GM19328 (cell line): ENCODE measurements around the gene MGRN1.

Experiments
- ATAC-seq: cut with Tn5 transposase; IDR thresholded peaks from one replicate; pipeline ENCODE4 v1.9.1; 2021; ENCODE audit warnings: mild to moderate bottlenecking, moderate library complexity; ENCODE audit not compliant: unreplicated experiment

MGRN1 gene

DNA sequence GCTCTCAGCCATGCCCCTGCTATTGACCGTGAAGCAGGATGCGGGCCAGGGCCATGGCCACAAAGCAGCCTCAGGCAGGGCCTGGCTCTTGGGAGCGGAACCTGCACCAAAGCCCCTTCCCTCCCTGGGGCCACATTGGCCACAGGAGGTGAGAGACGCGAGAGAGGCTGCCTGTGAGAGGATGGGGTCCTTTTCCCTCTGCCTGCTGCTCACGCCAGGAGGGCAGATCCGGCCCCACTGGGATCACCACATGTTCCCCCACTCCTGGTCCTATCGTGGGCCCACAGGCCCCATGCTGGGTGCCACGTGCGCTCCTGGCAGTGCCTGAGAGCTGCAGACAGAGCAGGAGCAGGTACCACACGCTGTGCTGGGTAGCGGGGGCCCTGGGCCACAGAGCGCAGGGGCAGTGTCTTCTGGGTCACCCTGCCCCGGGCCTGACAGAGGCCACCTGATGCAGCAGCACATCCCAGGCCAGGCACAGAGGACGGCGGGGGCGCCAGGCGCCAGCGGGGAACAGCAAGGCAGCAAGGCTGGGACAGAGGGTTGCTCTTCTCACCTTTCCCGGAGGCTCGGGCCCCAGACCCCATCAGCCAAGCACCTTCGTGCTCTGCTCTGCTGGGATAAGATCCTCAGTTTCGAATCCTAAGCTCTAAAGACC lies 59.6 kb downstream of the MGRN1 start:
- no peak for ATAC-seq

DNA sequence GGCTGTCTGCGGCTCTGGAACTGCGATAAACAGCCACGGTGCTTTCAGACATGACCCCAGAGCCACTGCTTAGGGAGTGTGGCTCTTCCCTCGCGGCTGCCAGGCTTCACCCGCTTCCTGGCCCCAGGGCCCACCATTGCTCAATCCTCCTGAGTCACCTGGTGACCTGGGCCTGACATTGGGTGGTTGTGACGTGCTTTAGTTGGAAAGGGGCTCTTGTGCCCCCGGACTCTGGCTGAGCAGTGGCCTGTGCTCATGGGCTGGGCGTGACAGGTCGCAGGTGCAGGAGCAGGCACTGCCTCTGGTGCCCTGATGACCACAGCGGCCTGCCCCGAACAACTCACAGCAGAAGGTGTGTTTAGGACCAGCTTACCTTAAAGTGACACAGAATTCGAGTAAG lies 60.1 kb downstream of the MGRN1 start:
- no peak for ATAC-seq

GRCh38 chr16:4685292-4685691 lies 60.7 kb downstream of the MGRN1 start:
- ATAC-seq, result no peak

GRCh38 chr16:4685776-4686496 lies 61.3 kb downstream of the MGRN1 start:
- ATAC-seq, result no peak

GRCh38 chr16:4686497-4687210 lies 62.0 kb downstream of the MGRN1 start:
- ATAC-seq, result no peak

DNA sequence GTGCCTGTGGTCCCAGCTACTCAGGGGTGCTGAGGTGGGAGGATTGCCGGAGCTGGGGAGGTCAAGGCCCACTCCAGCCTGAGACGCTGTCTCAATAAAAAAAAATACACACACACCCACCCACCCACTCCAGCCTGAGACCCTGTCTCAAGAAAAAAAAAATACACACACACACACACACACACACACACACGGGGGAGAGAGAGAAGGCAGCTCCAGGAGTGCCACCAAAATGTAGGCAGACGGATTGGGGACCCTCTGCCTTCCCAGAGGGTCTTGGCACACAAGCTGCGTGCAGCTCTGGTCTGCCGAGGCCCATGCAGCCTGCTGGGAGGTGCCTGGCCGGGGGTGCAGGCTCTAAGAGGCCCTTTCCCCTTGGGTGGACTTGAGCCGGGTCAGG lies 62.8 kb downstream of the MGRN1 start:
- ATAC-seq, result no peak

- ATAC-seq, result no peak
Measured at GRCh38 chr16:4687946-4688673, 63.5 kb downstream of the MGRN1 start.

GRCh38 chr16:4688674-4689045 lies 64.0 kb downstream of the MGRN1 start:
- ATAC-seq, result no peak

DNA sequence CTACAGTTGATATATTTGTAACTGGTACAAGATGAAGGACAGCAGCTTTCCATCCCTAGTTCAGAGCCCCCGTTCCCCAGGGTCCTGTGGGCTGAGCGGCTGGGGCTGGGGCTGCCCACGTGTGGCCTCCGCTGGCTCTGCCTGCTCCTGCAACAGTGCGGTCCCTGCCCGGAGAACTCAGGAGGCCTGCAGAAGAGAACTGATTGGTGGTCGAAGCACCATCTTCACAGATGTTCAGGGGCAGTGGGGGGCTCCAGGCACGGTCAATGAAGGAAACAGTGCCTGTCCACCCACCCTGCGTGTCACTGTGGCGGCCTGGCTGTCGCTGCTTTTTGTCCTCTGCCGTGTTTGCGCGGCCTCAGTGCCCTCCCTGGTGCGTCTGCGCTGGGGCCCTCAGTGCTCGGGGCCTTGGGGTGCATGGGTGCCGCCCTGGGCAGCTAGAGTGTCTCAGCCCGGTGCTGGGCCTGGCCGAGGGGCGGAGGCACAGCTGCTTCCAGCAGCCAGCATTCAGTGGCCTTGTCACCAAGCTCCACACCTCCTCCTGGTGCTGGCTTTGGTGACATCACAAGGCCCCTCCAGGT lies 64.6 kb downstream of the MGRN1 start:
- no peak for ATAC-seq

GRCh38 chr16:4689864-4690704 lies 65.5 kb downstream of the MGRN1 start:
- no peak for ATAC-seq

- no peak for ATAC-seq
Measured at GRCh38 chr16:4690946-4691665, 66.5 kb downstream of the MGRN1 start.

GRCh38 chr16:4691666-4692412 lies 67.2 kb downstream of the MGRN1 start:
- ATAC-seq, result no peak

DNA sequence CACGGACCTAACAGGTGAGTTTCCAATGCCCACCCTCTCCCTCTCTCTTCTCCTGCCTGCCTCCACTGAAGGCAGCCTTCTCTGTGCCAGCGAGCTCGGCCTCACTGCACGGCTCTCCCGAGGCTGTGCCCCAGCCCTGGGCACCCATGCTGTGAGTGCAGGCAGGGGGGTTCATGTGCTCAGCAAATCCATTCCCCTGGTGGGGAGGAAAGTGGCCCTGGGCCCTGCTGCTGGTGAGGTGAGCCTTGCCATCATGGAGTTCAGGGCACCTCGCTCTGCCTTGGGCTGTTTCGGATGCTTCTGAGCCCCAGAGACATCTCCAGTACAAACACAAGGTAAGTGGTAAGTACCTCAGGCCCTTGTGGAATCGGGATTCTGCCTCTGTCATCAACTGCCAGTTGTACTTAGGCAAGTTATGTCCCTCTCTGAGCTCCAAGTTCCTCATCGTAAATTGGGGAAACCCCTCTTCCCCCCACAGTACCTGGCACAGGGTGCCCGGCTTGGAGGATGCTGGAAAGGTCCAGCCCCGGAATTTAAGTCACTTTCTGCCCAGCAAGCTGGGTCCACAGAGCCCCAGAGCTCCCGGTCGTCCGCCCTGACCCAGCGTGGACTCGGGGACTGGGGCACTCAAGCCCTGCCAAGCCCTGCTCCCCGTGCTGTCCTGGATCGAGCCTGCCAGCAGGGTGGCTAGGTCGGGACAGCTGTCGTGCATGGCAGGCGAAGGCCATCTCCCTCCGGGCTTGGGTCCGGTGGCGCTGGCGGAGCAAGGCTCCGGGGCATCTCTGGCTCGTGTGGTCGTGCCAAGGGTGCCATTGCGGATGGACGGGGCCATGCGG lies 68.1 kb downstream of the MGRN1 start:
- no peak for ATAC-seq

DNA sequence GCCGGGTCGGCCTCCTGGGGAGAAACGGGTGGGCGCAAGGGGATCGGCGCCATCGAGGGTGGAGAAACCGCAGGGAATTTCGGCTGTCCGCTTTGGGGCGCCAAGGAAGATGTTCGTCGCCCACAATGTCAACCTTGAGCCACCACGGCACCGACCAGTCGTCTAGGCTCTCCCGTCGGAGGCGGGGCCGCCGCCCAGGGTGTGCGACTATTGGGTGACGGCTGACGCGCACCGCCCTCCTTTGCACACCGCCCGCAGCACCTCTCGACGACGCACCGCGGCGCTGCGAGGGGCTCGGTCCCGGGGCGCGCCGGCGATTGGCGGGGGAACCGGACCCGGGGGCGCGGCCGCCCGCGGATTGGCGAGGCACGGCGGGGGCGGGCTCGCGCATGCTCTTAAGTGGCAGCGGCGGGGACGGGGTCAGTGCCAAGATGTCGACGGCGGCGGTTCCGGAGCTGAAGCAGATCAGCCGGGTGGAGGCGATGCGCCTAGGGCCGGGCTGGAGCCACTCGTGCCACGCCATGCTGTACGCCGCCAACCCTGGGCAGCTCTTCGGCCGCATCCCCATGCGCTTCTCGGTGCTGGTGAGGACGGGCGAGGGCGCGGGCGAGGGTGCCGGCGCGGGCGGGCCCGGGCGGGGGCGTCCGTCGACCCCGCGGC lies 68.8 kb downstream of the MGRN1 start, which contains the start of gene NUDT16L1:
NUDT16L1 (plus strand) TSS at position 267 of the 660 bp plus-strand sequence; CDS start at position 432, 165 bp downstream.
- peak; percentile 95 for ATAC-seq

DNA sequence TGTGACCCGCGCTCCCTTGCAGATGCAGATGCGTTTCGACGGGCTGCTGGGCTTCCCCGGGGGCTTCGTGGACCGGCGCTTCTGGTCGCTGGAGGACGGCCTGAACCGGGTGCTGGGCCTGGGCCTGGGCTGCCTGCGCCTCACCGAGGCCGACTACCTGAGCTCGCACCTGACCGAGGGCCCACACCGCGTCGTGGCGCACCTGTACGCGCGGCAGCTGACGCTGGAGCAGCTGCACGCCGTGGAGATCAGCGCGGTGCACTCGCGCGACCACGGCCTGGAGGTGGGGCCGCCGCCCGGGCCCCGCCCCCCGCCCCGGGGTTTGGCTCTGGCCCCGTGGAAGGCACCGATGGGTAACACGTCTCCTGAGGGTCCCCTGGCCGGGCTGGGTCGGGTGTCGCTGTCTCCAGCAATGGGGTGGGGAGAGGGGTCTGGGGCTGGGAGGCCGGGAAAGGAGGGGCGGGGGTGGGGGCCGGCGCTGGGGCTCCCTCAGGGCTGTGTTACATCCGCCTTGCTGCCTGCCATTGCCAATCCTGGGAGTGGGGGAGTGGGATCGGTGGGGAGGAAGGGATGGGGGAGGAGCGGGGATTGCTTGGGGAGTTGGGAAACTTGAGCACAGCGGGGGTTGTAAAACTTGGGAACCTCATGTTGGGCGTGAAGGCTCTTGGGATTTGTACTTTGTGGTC lies 69.5 kb downstream of the MGRN1 start:
- ATAC-seq, result peak; percentile 3

DNA sequence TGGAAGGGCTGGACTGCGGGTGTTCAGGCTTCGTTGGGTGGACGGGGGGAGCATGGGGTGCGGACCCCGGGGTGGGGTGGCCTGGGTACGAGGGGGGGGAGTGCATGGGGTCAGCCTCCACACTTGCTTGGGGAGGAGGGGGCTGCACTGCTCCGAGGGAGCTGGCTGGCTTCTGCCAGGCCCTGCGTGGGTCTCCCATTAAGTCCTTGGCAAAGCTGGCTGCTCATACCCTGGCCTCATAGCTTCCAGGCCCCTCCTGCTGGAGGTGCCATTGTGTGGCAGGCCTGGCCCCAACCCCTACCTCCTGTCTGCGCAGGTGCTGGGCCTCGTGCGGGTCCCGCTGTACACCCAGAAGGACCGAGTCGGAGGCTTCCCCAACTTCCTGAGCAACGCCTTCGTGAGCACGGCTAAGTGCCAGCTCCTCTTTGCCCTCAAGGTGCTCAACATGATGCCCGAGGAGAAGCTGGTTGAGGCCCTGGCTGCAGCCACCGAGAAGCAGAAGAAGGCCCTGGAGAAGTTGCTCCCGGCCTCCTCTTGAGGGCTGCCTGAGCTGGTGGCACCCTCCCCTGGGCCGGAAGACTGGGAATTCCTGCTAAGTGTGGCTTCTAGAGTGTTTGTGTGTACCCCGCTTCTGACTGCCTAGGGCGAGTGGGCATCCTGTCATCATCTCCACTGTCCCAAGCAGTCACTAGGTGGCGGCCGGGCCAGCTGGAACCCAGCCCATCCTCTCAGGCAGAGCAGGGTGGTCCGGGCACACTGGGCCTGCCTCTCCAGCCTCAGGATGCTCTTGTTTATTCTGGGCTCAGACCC lies 70.2 kb downstream of the MGRN1 start:
- ATAC-seq, result no peak
